Prostate gland (tissue), 2 donors: Measurements from ENCODE around the gene OSER1. TPM values are rescaled to one million over a fixed set of nuclear protein-coding genes. Genes with fewer than 3 reads are reported as not detected.

ENCODE experiments used
- DNase-seq: peaks from one replicate; pipeline ENCODE4 v3.0.0-alpha.2; 2019; ENCODE audit warnings: low spot score
- H3K27ac ChIP-seq, 2 donors: fragments of 200-600 bp; sonication (generic); 2 replicates each; pipeline ENCODE4 v1.5.1; 2017 to 2019
- H3K27me3 ChIP-seq: fragments of 200-600 bp; sonication (generic); replicated peaks from 2 replicates; pipeline ENCODE4 v1.5.1; 2019; ENCODE audit not compliant: insufficient read depth
- H3K36me3 ChIP-seq, 2 donors: fragments of 200-600 bp; sonication (generic); 1 replicate in 1 of 2; 2 replicates in 1 of 2; pipeline versions ENCODE4 v1.5.1 to v1.8.1; 2017 to 2019
- H3K4me1 ChIP-seq: fragments of 200-600 bp; sonication (generic); replicated peaks from 2 replicates; pipeline ENCODE4 v1.5.1; 2019
- H3K4me3 ChIP-seq, 2 donors: fragments of 200-600 bp; sonication (generic); 2 replicates each; pipeline ENCODE4 v1.5.1; 2017 to 2019
- H3K9me3 ChIP-seq: fragments of 200-600 bp; sonication (generic); 2 replicates; pipeline ENCODE4 v1.5.1; 2017
- CTCF ChIP-seq, 4 experiments: fragments of 200-600 bp in 2 of 4; fragments of 450-650 bp in 2 of 4; sonication (generic) in 2 of 4; IDR thresholded peaks; 1 replicate in 3 of 4; 2 replicates in 1 of 4; pipeline ENCODE4 v1.5.1; 2016 to 2019; ENCODE audit warnings: antibody characterized with exemption in 4 of 4, mild to moderate bottlenecking in 2 of 4, moderate library complexity in 2 of 4
- POLR2A ChIP-seq: fragments of 450-650 bp; IDR thresholded peaks from one replicate; pipeline ENCODE4 v1.6.1; 2016; ENCODE audit warnings: antibody characterized with exemption, mild to moderate bottlenecking
- POLR2AphosphoS5 ChIP-seq: sonication (generic); formaldehyde crosslinking; IDR thresholded peaks from one replicate; pipeline ENCODE4 v1.6.1; 2017; ENCODE audit warnings: antibody characterized with exemption
- WGBS: methylation state at CpG from one replicate; pipeline ENCODE4 v1.1.5; 2018; 5-methylcytosine and 5-hydroxymethylcytosine counted together
- intact Hi-C: fragments of 100-400 bp; cut with DNase I; formaldehyde crosslinking; loops from one replicate; pipeline ENCODE4 v1.14.2; 2022
- total RNA-seq, 2 donors: library from RNA; depleted of rRNA; stranded (reverse); fragments of >200 nt; gene quantifications; one replicate each; pipeline ENCODE4 v1.1.0, GENCODE V29; 2016

OSER1 gene
- total RNA-seq, 2 donors from 2014 or later, result 31.6 to 42.7 TPM

DNA sequence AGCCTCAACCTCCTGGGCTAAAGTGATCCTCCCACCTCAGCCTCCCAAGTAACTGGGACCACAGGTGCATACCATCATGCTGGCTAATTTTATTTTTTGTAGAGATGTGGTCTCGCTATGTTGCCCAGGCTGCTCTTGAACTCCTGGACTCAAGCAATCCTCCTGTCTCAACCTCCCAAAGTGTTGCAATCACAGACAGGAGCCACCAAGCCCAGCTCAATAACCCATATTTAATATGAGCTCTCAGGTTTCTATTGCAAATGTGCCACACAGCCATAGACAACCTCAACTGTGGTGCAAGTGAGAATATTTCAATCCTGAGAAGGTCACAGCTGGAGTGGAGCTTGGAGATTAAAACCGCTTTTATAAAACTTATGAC is 38.0 kb downstream of the OSER1 start:
- Histone ChIP-seq H3K27me3 (no peaks in the 10 kb centered on the region), H3K4me3 (no peak overlapping the region), H3K36me3 (no peaks in the 10 kb centered on the region), H3K4me1 (no peaks in the 10 kb centered on the region), H3K9me3 (no peaks in the 10 kb centered on the region), H3K27ac (no peak overlapping the region)
- WGBS, result 83% methylated on average over 2 of the region's 2 CpGs
- intact Hi-C loops, result no loop called here
- TF ChIP-seq POLR2AphosphoS5, result no peak
- no peak for TF ChIP-seq CTCF (IDR thresholded peaks at IDR 0.05)
- no peak for TF ChIP-seq POLR2A
- no peak for DNase-seq

- no peak for DNase-seq
- TF ChIP-seq POLR2A (no peak), CTCF (IDR thresholded peaks at IDR 0.05) (no peak), POLR2AphosphoS5 (no peak)
- Histone ChIP-seq H3K36me3 (no peaks in the 10 kb centered on the region), H3K4me1 (no peaks in the 10 kb centered on the region), H3K4me3 (no peak overlapping the region), H3K9me3 (no peaks in the 10 kb centered on the region), H3K27me3 (no peaks in the 10 kb centered on the region), H3K27ac (no peak overlapping the region)
- intact Hi-C loops, result no loop called here
- 65% methylated on average over 6 of the region's 6 CpGs for WGBS
These were observed 38.6 kb downstream of the OSER1 start for GRCh38 chr20:44171775-44172571.

DNA sequence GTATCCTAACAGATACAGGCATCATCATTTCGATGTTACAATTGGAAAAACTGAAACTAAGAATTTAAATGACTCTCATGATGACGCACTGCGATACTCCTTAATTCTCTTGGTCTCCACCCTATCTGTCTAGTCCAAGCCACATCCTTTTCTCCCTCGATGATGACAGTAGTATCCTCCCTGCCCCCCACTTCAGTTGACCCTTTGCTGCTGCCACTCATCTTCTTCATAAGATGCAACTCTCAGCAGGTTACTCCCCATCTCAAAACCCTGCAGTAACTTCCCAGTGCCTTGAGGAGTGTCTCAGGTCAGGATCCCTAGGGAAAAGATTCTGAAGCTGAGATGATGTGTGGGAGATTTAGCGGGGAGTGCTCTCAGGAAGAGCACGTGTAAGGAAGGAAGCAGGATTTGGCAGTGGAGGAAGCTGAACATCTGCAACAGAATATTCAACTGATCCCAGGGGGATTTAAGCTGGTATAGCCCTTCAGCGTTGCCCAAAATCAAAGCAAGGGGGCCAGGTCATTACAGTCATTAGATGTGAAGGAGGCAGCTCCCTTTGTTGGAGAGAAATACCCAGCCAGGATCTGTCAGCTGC is 39.7 kb downstream of the OSER1 start:
- Histone ChIP-seq H3K27me3 (no peaks in the 10 kb centered on the region), H3K9me3 (no peaks in the 10 kb centered on the region), H3K4me1 (no peaks in the 10 kb centered on the region), H3K4me3 (no peak overlapping the region), H3K36me3 (no peaks in the 10 kb centered on the region), H3K27ac (no peak overlapping the region)
- WGBS, result 67% methylated on average over 7 of the region's 7 CpGs
- intact Hi-C loops, result no loop called here
- DNase-seq, result no peak
- no peak for TF ChIP-seq CTCF (IDR thresholded peaks at IDR 0.05)
- TF ChIP-seq POLR2AphosphoS5, result no peak
- TF ChIP-seq POLR2A, result no peak

DNA sequence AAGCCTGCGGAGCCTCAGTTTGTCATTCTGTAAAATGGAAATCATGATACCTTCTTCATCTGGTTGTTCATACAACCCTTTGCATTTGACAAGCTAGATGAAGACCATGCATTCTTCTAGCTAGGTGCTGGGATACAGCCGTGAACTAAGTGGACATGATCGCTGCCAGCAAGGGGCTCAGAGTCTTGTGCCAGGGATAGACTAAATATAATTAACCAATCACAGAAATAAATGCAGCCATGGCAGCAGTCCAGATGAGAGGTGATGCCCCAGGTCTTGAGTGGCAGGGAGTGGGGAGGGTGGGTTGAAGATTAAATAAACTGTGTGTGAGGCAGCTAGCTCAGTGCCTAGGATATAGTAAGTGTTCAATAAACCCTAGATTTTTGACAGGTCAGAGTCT is 42.8 kb downstream of the OSER1 start:
- Histone ChIP-seq H3K9me3 (no peaks in the 10 kb centered on the region), H3K4me1 (no peaks in the 10 kb centered on the region), H3K27me3 (no peaks in the 10 kb centered on the region), H3K27ac (no peak overlapping the region), H3K4me3 (no peak overlapping the region), H3K36me3 (no peaks in the 10 kb centered on the region)
- intact Hi-C loops, result no loop called here
- 78% methylated on average over 3 of the region's 3 CpGs for WGBS
- TF ChIP-seq CTCF (IDR thresholded peaks at IDR 0.05) (no peak), POLR2AphosphoS5 (no peak), POLR2A (no peak)
- DNase-seq, result no peak

DNA sequence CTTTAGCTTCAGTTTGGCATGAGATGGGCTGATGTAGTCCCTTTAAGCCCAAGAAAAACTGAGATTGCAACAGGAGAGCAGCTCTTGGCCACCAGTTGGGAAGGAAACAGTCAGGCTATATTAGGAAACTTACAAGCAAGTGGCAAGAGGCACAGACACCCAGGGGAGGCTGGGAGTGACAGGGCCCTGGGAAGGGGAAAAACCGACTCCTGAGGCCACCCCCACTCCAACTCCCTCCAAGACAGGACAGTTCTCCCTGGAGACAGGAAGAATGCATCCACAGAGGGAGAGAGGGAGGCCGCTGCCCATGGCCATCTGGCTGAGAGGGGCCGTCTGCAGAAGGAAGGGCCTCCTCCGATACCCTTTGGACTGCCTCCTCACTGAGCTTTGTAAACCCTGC is 44.1 kb downstream of the OSER1 start:
- DNase-seq, result no peak
- H3K27me3 ChIP-seq, result no peaks in the 10 kb centered on the region
- H3K4me1 ChIP-seq, result no peaks in the 10 kb centered on the region
- H3K27ac ChIP-seq, result peak overlapping the region; percentile 5 to 10
- H3K36me3 ChIP-seq, result no peaks in the 10 kb centered on the region
- intact Hi-C loops, result no loop called here
- no peaks in the 10 kb centered on the region for H3K9me3 ChIP-seq
- no peak overlapping the region for H3K4me3 ChIP-seq
- TF ChIP-seq POLR2AphosphoS5 (peak; percentile 14), CTCF (IDR thresholded peaks at IDR 0.05) (no peak), POLR2A (no peak)
- 54% methylated on average over 4 of the region's 4 CpGs for WGBS
